GM12878 (cell line): Measurements from ENCODE around the gene RAP1GAP2. TPM values are rescaled to one million over a fixed set of nuclear protein-coding genes. Genes with fewer than 3 reads are reported as not detected.

Experiments used
- ATAC-seq: fragments of 200-7000 bp; cut with Tn5 transposase; 3 replicates; pipeline ENCODE4 v1.9.1; 2020; ENCODE audit warnings: mild to moderate bottlenecking, moderate library complexity
- BruUV-seq: library from RNA; stranded (reverse); fragments of 400-500 nt; replicated peaks from 2 replicates; lab custom pipeline; 2021; lab: Mats Ljungman, UMichigan
- CTCF ChIA-PET: fragments of 300-600 bp; sonication (Branson Sonifier 250); formaldehyde crosslinking; extraction: SDS; loops from one replicate; lab custom pipeline; 2021; ENCODE audit warnings: inconsistent platforms; lab: Yijun Ruan, JAX
- POLR2A ChIA-PET: fragments of 350-600 bp; formaldehyde crosslinking; extraction: SDS; loops from one replicate; lab custom pipeline; 2021; ENCODE audit warnings: inconsistent platforms; lab: Charles Lee
- RAD21 ChIA-PET: fragments of 300-600 bp; sonication (Branson Sonifier 250); formaldehyde crosslinking; loops from one replicate; lab custom pipeline; 2023; ENCODE audit warnings: antibody characterized with exemption; ENCODE audit not compliant: unreplicated experiment; lab: Charles Lee
- SMC1A ChIA-PET: fragments of 300-600 bp; sonication (Branson Sonifier 250); formaldehyde crosslinking; loops from one replicate; lab custom pipeline; 2023; ENCODE audit not compliant: unreplicated experiment, uncharacterized antibody; lab: Charles Lee
- DNase-seq: peaks from one replicate; pipeline ENCODE4 v3.0.0-alpha.2; 2011; ENCODE audit warnings: low read depth, low spot score
- FAIRE-seq: peaks from 3 replicates; lab custom pipeline; 2011; peaks lifted over from hg19 to GRCh38; lab: Jason Lieb, UNC
- H2AFZ ChIP-seq: 2 replicates; pipeline ENCODE4 v1.6.0; 2011; ENCODE audit warnings: low read depth, low read length, control low read depth; ENCODE audit not compliant: control insufficient read depth
- H3K27ac ChIP-seq: 2 replicates; pipeline ENCODE4 v1.5.1; 2011; ENCODE audit warnings: control low read depth; ENCODE audit not compliant: control insufficient read depth, insufficient read depth
- H3K27me3 ChIP-seq, 2 experiments: replicated peaks in 1 of 2; 2 replicates each; pipeline versions ENCODE4 v1.6.0 to v1.6.1; 2011; ENCODE audit warnings: low read length in 1 of 2; ENCODE audit not compliant: control insufficient read depth in 2 of 2, insufficient read depth in 2 of 2
- H3K36me3 ChIP-seq, 2 experiments: 2 replicates each; pipeline ENCODE4 v1.5.1; 2011; ENCODE audit warnings: low read length in 1 of 2; ENCODE audit not compliant: control insufficient read depth in 2 of 2, insufficient read depth in 2 of 2
- H3K4me1 ChIP-seq: 2 replicates; pipeline ENCODE4 v1.6.1; 2011; ENCODE audit warnings: mild to moderate bottlenecking, low read length, moderate library complexity, mixed read lengths; ENCODE audit not compliant: control insufficient read depth, insufficient read depth
- H3K4me2 ChIP-seq: 2 replicates; pipeline ENCODE4 v1.6.0; 2011; ENCODE audit warnings: control low read depth; ENCODE audit not compliant: control insufficient read depth, insufficient read depth
- H3K4me3 ChIP-seq: fragments of 200-600 bp; sonication (generic); 2 replicates; pipeline ENCODE4 v1.5.1; 2016
- H3K79me2 ChIP-seq: 2 replicates; pipeline ENCODE4 v1.6.0; 2011; ENCODE audit warnings: low read length; ENCODE audit not compliant: control insufficient read depth, insufficient read depth
- H3K9ac ChIP-seq: 2 replicates; pipeline ENCODE4 v1.8.0; 2011; ENCODE audit warnings: low read length, control low read depth, mixed read lengths; ENCODE audit not compliant: control insufficient read depth, insufficient read depth
- H3K9me3 ChIP-seq: replicated peaks from 3 replicates; pipeline ENCODE4 v1.5.1; 2011; ENCODE audit warnings: mild to moderate bottlenecking, low read length; ENCODE audit not compliant: control insufficient read depth, insufficient read depth
- H4K20me1 ChIP-seq: 2 replicates; pipeline ENCODE4 v1.6.0; 2011; ENCODE audit not compliant: control insufficient read depth, insufficient read depth
- CTCF ChIP-seq, 3 experiments: IDR thresholded peaks in 2 of 3; conservative IDR thresholded peaks in 1 of 3; 2 replicates each; pipeline ENCODE4 v1.5.1; 2011; ENCODE audit warnings: low read depth in 3 of 3, low read length in 3 of 3, mild to moderate bottlenecking in 3 of 3, control low read depth in 2 of 3, moderate library complexity in 2 of 3, inconsistent platforms in 1 of 3, mixed read lengths in 1 of 3; ENCODE audit not compliant: control insufficient read depth in 2 of 3, insufficient read depth in 1 of 3; ENCODE audit errors: extremely low read depth in 1 of 3
- KAT2A ChIP-seq: conservative IDR thresholded peaks from 2 replicates; pipeline ENCODE4 v1.6.1; 2011; ENCODE audit warnings: low read depth, low read length; ENCODE audit not compliant: control insufficient read depth
- ZBTB33 ChIP-seq: fragments of 450-650 bp; IDR thresholded peaks from 2 replicates; pipeline ENCODE4 v1.6.1; 2017; ENCODE audit warnings: mild to moderate bottlenecking
- ZNF207 ChIP-seq: fragments of 450-650 bp; IDR thresholded peaks from 2 replicates; pipeline ENCODE4 v1.6.1; 2014; ENCODE audit warnings: antibody characterized with exemption, mild to moderate bottlenecking, borderline replicate concordance
- ZNF592 ChIP-seq: fragments of 450-650 bp; IDR thresholded peaks from 2 replicates; pipeline ENCODE4 v1.6.1; 2017; ENCODE audit warnings: mild to moderate bottlenecking, moderate library complexity
- WGBS: methylation state at CpG from one replicate; pipeline ENCODE4 v1.1.6; 2016; ENCODE audit warnings: low lambda C conversion rate; ENCODE audit not compliant: insufficient replicate concordance, insufficient coverage; ENCODE audit errors: missing lambda C conversion rate; 5-methylcytosine and 5-hydroxymethylcytosine counted together
- in situ Hi-C: fragments of 300-500 bp; cut with MboI; formaldehyde crosslinking; loops from 9 replicates; pipeline ENCODE4 v1.14.3; 2018; ENCODE audit warnings: mixed read lengths
- intact Hi-C: fragments of 100-400 bp; cut with micrococcal nuclease; formaldehyde crosslinking; loops from one replicate; pipeline ENCODE4 v1.14.2; 2022; ENCODE audit not compliant: unreplicated experiment
- polyA plus RNA-seq, 11 experiments: library from polyadenylated mRNA; depleted of rRNA in 4 of 11; unstranded in 6 of 11; stranded (reverse) in 5 of 11; fragments of >200 nt; fragmentation: Nextera tagmentation in 4 of 11; fragmentation: Illumina TruSeq in 1 of 11; extraction: Ambion mirVana in 4 of 11; extraction: Trizol in 1 of 11; gene quantifications; 1 replicate in 1 of 11; 2 replicates in 10 of 11; pipeline versions ENCODE4 v1.2.1 to v1.2.3, GENCODE V29; 2011 to 2016; ENCODE audit warnings: inconsistent platforms in 2 of 11, missing spikeins in 2 of 11, low read depth in 1 of 11
- total RNA-seq, 4 experiments: library from RNA; depleted of rRNA in 3 of 4; stranded (reverse); fragments of >200 nt in 3 of 4; fragmentation: Illumina TruSeq in 1 of 4; extraction: Trizol in 1 of 4; gene quantifications; 2 replicates each; pipeline versions ENCODE4 v1.2.1 to v1.2.3, GENCODE V29; 2013 to 2021

RAP1GAP2 gene
- total and polyA plus RNA-seq, 10 of the 15 experiments (the other 5 are each of a cell fraction or from before 2014, with no cell fraction given) = 0.03 to 0.95 (median 0.49) TPM; not detected in 2

- no peak for TF ChIP-seq ZNF592
- ChIA-PET RAD21 (no interaction called here), CTCF (no interaction called here), SMC1A (no interaction called here), POLR2A (no interaction called here)
- intact Hi-C loops (no loop called here), in situ Hi-C loops (no loop called here)
- no TSS peak for BruUV-seq
- Histone ChIP-seq H3K4me1 (no peaks in the 10 kb centered on the region), H3K27ac (no peak overlapping the region), H3K36me3 (no peaks in the 10 kb centered on the region), H3K79me2 (no peaks in the 10 kb centered on the region), H3K4me2 (no peak overlapping the region), H3K9me3 (no peaks in the 10 kb centered on the region), H3K9ac (no peak overlapping the region), H3K4me3 (no peak overlapping the region), H2AFZ (no peak overlapping the region), H3K27me3 (no peaks in the 10 kb centered on the region), H4K20me1 (no peaks in the 10 kb centered on the region)
- FAIRE-seq (no peak), DNase-seq (no peak), ATAC-seq (no peak)
- WGBS = 29% methylated on average over 8 of the region's 8 CpGs
Measured at GRCh38 chr17:2880050-2880449, 83.8 kb downstream of the RAP1GAP2 start.

- 63% methylated on average over 5 of the region's 5 CpGs for WGBS
- Histone ChIP-seq H3K4me1 (no peaks in the 10 kb centered on the region), H2AFZ (no peak overlapping the region), H3K79me2 (no peaks in the 10 kb centered on the region), H4K20me1 (no peaks in the 10 kb centered on the region), H3K27ac (no peak overlapping the region)
- DNase-seq = no peak
- CTCF ChIA-PET = no interaction called here
- intact Hi-C loops = no loop called here
- in situ Hi-C loops = no loop called here
- no peak for FAIRE-seq
- TF ChIP-seq CTCF (IDR thresholded peaks at IDR 0.05 in 2 of 3, conservative IDR thresholded peaks at IDR 0.05 in 1 of 3; ENCODE audit: control insufficient read depth in 2 of 3, extremely low read depth in 1 of 3, insufficient read depth in 1 of 3, low read depth in 3 of 3, low read length in 3 of 3) (no peak), ZBTB33 (no peak), KAT2A (no peak), ZNF207 (no peak)
- TF ChIP-seq, all 136 proteins: peak for 0
- BruUV-seq = no TSS peak
- Histone ChIP-seq H3K4me2 (no peak overlapping the region), H3K36me3 (no peaks in the 10 kb centered on the region), H3K9ac (no peak overlapping the region), H3K27me3 (no peaks in the 10 kb centered on the region), H3K9me3 (no peaks in the 10 kb centered on the region), H3K4me3 (no peak overlapping the region)
- ChIA-PET POLR2A (no interaction called here), SMC1A (no interaction called here), RAD21 (no interaction called here)
- no peak for ATAC-seq
Measured at GRCh38 chr17:2881295-2881694, 85.1 kb downstream of the RAP1GAP2 start.
